Measurements from ENCODE around the gene B4GALNT3.
"Not testable (repeated sequence)": the region's sequence is repeated elsewhere in the genome, so short reads cannot be mapped to it uniquely, and the experiment has no call there.

Gene B4GALNT3

GRCh38 chr12:561391-561705 is 101.6 kb downstream of the B4GALNT3 start:
- DNase-seq, result no peak

- peak in 1 of 2 donors; percentile 57 for DNase-seq
Measured at GRCh38 chr12:561908-562593, 102.3 kb downstream of the B4GALNT3 start.

- no peak for DNase-seq
Measured at GRCh38 chr12:562634-563033, 102.9 kb downstream of the B4GALNT3 start.

- no peak for DNase-seq
Measured at GRCh38 chr12:563250-563781, 103.6 kb downstream of the B4GALNT3 start.

GRCh38 chr12:563787-564298 is 104.1 kb downstream of the B4GALNT3 start:
- no peak for DNase-seq

GRCh38 chr12:565161-565560 is 105.4 kb downstream of the B4GALNT3 start:
- DNase-seq, result no peak

- no peak for DNase-seq
Measured at GRCh38 chr12:565589-566105, 105.9 kb downstream of the B4GALNT3 start.

- DNase-seq, result no peak
Measured at GRCh38 chr12:568486-568885, 108.7 kb downstream of the B4GALNT3 start.

GRCh38 chr12:569091-569676 is 109.4 kb downstream of the B4GALNT3 start:
- no peak for DNase-seq

GRCh38 chr12:569803-570434 is 110.2 kb downstream of the B4GALNT3 start:
- DNase-seq, result peak; percentile 41 to 66

- DNase-seq, result no peak
Measured at GRCh38 chr12:570435-570920, 110.7 kb downstream of the B4GALNT3 start.

- no peak for DNase-seq
Measured at GRCh38 chr12:570921-571794, 111.4 kb downstream of the B4GALNT3 start.

GRCh38 chr12:571795-572531 is 112.2 kb downstream of the B4GALNT3 start:
- no peak for DNase-seq

GRCh38 chr12:572532-572899 is 112.8 kb downstream of the B4GALNT3 start:
- DNase-seq, result no peak

GRCh38 chr12:573232-573631 is 113.5 kb downstream of the B4GALNT3 start:
- no peak for DNase-seq

- DNase-seq, result no peak
Measured at GRCh38 chr12:574475-575128, 114.9 kb downstream of the B4GALNT3 start.

- no peak for DNase-seq
Measured at GRCh38 chr12:575129-575502, 115.4 kb downstream of the B4GALNT3 start.

GRCh38 chr12:575948-576614 is 116.3 kb downstream of the B4GALNT3 start:
- DNase-seq, result peak; percentile 44 to 57

- DNase-seq, result no peak
Measured at GRCh38 chr12:576615-577110, 116.9 kb downstream of the B4GALNT3 start.

- DNase-seq, result not testable (repeated sequence)
Measured at GRCh38 chr12:577994-578747, 118.4 kb downstream of the B4GALNT3 start.

Data from bone marrow (tissue), 2 donors.